Pulmonary artery endothelial cell (primary cell): Measurements from ENCODE around the gene ASXL2. TPM values are rescaled to one million over a fixed set of nuclear protein-coding genes. Genes with fewer than 3 reads are reported as not detected.
"Not testable (repeated sequence)": the region's sequence is repeated elsewhere in the genome, so short reads cannot be mapped to it uniquely, and the experiment has no call there.

Experiments used
- DNase-seq: peaks from one replicate; pipeline ENCODE4 v3.0.0-alpha.2; 2011; ENCODE audit warnings: low read depth, low spot score
- total RNA-seq: library from RNA; depleted of rRNA; stranded (reverse); fragments of >200 nt; gene quantifications from 2 replicates; pipeline ENCODE4 v1.2.3, GENCODE V29; 2014

The ASXL2 gene
- total RNA-seq, 1 donor from 2014 or later, result 5.1 TPM

- DNase-seq, result peak; percentile 55
These were observed 16.0 kb upstream of the ASXL2 start for GRCh38 chr2:25894135-25894830.

GRCh38 chr2:25891672-25892071 lies 13.4 kb upstream of the ASXL2 start:
- no peak for DNase-seq

- no peak for DNase-seq
These were observed 9.4 kb upstream of the ASXL2 start for GRCh38 chr2:25887624-25888242.

GRCh38 chr2:25885933-25886332 lies 7.6 kb upstream of the ASXL2 start:
- no peak for DNase-seq

GRCh38 chr2:25881764-25882163 lies 3.5 kb upstream of the ASXL2 start:
- no peak for DNase-seq

GRCh38 chr2:25879133-25879730 lies 945 bp upstream of the ASXL2 start:
- DNase-seq, result no peak

GRCh38 chr2:25877431-25878360 lies 591 bp downstream of the ASXL2 start:
- no peak for DNase-seq

GRCh38 chr2:25872134-25872533 lies 6.2 kb downstream of the ASXL2 start:
- no peak for DNase-seq

- no peak for DNase-seq
These were observed 10.8 kb downstream of the ASXL2 start for GRCh38 chr2:25867396-25868003.

- DNase-seq, result no peak
These were observed 21.9 kb downstream of the ASXL2 start for GRCh38 chr2:25856377-25856776.

- DNase-seq, result no peak
These were observed 23.2 kb downstream of the ASXL2 start for GRCh38 chr2:25855065-25855464.

GRCh38 chr2:25854613-25855012 lies 23.7 kb downstream of the ASXL2 start:
- DNase-seq, result no peak

- DNase-seq, result no peak
These were observed 25.1 kb downstream of the ASXL2 start for GRCh38 chr2:25853038-25853638.

- peak; percentile 43 for DNase-seq
These were observed 26.4 kb downstream of the ASXL2 start for GRCh38 chr2:25851740-25852503.

- not testable (repeated sequence) for DNase-seq
These were observed 27.9 kb downstream of the ASXL2 start for GRCh38 chr2:25850400-25850799.

- not testable (repeated sequence) for DNase-seq
These were observed 28.9 kb downstream of the ASXL2 start for GRCh38 chr2:25849350-25849749.

GRCh38 chr2:25845843-25846505 lies 32.3 kb downstream of the ASXL2 start:
- DNase-seq, result no peak

- no peak for DNase-seq
These were observed 34.2 kb downstream of the ASXL2 start for GRCh38 chr2:25844089-25844488.

GRCh38 chr2:25842155-25842554 lies 36.1 kb downstream of the ASXL2 start:
- no peak for DNase-seq
